KOPT-K1 (cell line): ENCODE measurements around the gene TMEM50A.
"Not testable (repeated sequence)": the region's sequence is repeated elsewhere in the genome, so short reads cannot be mapped to it uniquely, and the experiment has no call there.

ENCODE experiments used
- H3K27ac ChIP-seq: fragments of 200-600 bp; sonication (generic); 2 replicates; pipeline ENCODE4 v1.5.1; 2016; ENCODE audit warnings: antibody characterized with exemption, mild to moderate bottlenecking, low read depth, low read length; ENCODE audit not compliant: poor library complexity, severe bottlenecking
- H3K36me3 ChIP-seq: fragments of 200-600 bp; sonication (generic); 2 replicates; pipeline ENCODE4 v1.5.1; 2017; ENCODE audit warnings: antibody characterized with exemption, mild to moderate bottlenecking, low read length, moderate library complexity; ENCODE audit not compliant: insufficient read depth
- H3K9me3 ChIP-seq: fragments of 200-600 bp; sonication (generic); 2 replicates; pipeline ENCODE4 v1.5.1; 2017; ENCODE audit warnings: antibody characterized with exemption, low read length, mild to moderate bottlenecking; ENCODE audit not compliant: insufficient read depth, poor library complexity, severe bottlenecking

TMEM50A gene

GRCh38 chr1:25338188-25338981, at the start of gene TMEM50A:
Gene TMEM50A, plus strand, starts transcription at chr1:25338334. Its CDS starts 2,153 bp downstream, at chr1:25340487.
- Histone ChIP-seq H3K9me3 (no peaks in the 10 kb centered on the region), H3K27ac (peak within 1 kb of the TSS; percentile 85), H3K36me3 (peaks cover 19% of the 10 kb centered on the region)

GRCh38 chr1:25288573-25289101, 49.5 kb upstream of the TMEM50A start:
- not testable (repeated sequence) for H3K27ac ChIP-seq, H3K36me3 ChIP-seq, H3K9me3 ChIP-seq

- not testable (repeated sequence) for H3K9me3 ChIP-seq, H3K36me3 ChIP-seq, H3K27ac ChIP-seq
Observed at GRCh38 chr1:25290043-25290442, 48.1 kb upstream of the TMEM50A start.

- H3K27ac ChIP-seq, H3K36me3 ChIP-seq, H3K9me3 ChIP-seq: not testable (repeated sequence)
Observed at GRCh38 chr1:25293426-25293825, 44.7 kb upstream of the TMEM50A start.

DNA sequence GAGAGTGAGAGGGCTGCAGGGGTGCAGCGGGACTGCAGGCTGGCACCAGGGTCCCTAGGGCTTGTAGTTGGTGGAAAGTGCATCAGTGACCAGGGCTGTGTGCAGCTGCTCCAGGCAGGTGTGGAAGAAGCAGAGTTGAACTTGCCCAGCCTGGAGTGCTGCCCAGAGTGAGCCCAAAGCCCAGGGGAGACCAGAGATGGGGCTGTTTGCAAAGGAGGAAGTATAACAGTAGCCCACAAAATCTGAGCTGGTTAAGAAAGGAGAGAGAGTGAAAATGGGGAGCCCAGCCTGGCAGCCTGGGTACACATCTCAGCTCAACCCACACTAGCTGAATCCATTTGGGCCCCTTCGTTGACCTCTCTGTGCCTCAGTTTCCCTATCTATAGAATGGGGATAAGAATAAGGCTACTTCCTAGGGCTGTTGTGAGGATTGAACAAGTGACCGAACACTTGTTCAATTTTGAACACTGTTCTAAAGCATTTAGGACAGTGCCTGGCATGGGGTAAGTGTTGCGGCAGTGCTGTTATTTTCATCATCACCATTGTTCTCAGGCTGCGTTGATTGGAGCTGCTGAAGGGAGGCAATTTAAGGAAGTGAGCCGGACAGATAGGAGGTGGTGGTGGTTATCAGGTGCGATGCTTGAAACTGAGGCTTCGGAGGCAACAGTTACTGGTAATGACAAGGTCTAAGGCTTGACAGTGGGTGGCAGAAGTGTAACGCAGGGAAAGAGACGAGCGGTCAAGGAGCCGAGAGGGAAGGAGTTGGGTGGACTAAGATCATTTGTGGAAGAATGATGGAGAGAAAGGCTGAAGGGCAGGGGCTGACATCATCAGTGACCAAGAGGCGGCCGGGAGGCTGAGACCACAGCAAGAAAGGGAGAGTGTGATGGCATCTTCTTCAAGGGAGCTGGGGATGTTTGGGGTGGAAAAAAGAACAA, 43.0 kb upstream of the TMEM50A start:
- H3K36me3 ChIP-seq, H3K27ac ChIP-seq, H3K9me3 ChIP-seq: not testable (repeated sequence)

DNA sequence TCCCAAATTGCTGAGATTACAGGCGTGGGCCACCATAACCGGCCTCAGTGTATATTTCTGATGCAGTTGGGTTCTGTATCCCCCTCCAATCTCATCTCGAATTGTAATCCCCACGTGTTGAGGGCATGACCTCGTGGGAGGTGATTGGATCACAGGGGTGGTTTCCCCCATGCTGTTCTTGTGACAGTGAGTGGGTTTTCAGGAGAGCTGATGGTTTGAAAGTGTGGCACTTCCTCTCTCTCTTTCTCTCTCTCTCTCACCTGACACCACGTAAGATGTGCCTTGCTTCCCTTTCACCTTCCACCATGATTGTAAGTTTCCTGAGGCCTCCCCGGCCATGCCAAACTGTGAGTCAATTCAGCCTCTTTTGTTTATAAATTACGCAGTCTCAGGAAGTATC, 41.6 kb upstream of the TMEM50A start:
- not testable (repeated sequence) for H3K36me3 ChIP-seq, H3K9me3 ChIP-seq, H3K27ac ChIP-seq

GRCh38 chr1:25300729-25301128, 37.4 kb upstream of the TMEM50A start:
- not testable (repeated sequence) for H3K9me3 ChIP-seq, H3K27ac ChIP-seq, H3K36me3 ChIP-seq

DNA sequence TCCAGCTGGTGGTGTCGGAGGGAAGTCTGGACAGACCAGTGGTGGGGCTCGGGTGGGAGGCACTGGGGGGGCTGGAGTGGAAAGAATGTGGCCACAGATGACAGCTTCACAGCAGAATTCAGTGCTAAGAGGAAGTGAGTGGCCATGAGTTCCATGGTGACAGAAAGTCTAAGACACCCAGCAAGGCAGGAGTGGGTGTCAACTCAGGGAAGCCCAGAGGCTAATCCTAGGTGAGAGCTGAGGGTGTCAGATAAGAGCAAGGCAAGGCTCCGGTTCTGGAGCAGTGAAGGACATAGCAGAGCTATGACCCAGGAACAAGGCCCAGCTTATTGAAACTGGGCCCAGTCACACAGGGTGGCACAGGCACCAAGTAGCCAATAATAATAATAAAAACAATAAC, 35.8 kb upstream of the TMEM50A start:
- not testable (repeated sequence) for H3K36me3 ChIP-seq, H3K27ac ChIP-seq, H3K9me3 ChIP-seq

DNA sequence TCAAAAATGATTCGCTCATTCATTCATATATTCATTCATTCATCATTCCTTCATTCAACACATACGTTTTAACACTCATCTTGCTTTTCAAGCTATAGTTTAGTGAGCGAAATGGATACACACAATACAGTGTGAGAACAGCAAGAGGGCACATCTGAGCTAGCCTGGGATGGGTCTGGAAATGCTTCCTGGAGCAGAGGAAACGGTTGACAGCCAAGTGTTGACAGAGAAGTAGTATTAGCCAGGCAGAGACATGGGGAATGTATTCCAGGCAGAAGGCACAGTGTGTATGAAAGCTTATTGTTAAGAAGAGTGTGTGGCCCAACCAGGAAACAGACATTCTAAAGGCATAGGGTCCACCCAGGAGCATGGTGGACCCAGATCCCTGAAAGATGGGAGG, 33.2 kb upstream of the TMEM50A start:
- not testable (repeated sequence) for H3K9me3 ChIP-seq, H3K27ac ChIP-seq, H3K36me3 ChIP-seq

GRCh38 chr1:25308168-25308567, 30.0 kb upstream of the TMEM50A start:
- H3K36me3 ChIP-seq, H3K9me3 ChIP-seq, H3K27ac ChIP-seq: not testable (repeated sequence)

- not testable (repeated sequence) for H3K36me3 ChIP-seq, H3K27ac ChIP-seq, H3K9me3 ChIP-seq
Observed at GRCh38 chr1:25309085-25309484, 29.0 kb upstream of the TMEM50A start.

GRCh38 chr1:25309486-25309885, 28.6 kb upstream of the TMEM50A start:
- H3K9me3 ChIP-seq: not testable (repeated sequence)

GRCh38 chr1:25312806-25313470, 25.2 kb upstream of the TMEM50A start:
- H3K36me3 ChIP-seq, H3K9me3 ChIP-seq, H3K27ac ChIP-seq: not testable (repeated sequence)

More at GRCh38 chr1:25309486-25309885, 28.6 kb upstream of the TMEM50A start:
- H3K36me3 ChIP-seq, H3K27ac ChIP-seq: not testable (repeated sequence)

DNA sequence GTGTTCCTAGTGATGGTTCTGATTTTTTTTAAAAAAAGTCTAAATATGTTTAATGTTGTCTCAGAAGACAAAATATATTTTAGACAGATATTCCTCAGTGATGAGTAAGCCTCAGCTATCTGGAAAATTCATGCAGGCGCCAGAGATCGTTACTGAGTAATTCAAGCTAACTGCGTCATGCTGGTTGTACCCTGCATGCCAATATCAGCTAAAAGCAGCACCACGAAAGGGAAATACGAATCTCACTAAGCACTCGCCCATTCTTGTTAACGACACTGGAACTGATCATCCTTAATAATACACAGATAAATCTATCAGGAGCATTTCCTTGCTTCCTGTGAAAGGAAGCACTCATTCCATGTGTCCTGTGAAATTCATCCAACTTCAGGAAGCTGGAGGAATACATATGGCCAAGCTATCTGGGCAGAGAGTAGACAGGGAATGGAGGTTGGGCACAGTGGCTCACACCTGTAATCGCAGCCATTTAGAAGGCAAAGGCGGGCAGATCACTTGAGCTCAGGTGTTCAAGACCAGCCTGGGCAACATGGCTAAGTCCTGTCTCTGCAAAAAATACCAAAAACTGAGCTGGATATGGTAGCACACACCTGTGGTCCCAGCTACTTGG, 17.7 kb upstream of the TMEM50A start:
- H3K36me3 ChIP-seq, H3K9me3 ChIP-seq, H3K27ac ChIP-seq: not testable (repeated sequence)

GRCh38 chr1:25322127-25322526, 16.0 kb upstream of the TMEM50A start:
- not testable (repeated sequence) for H3K36me3 ChIP-seq, H3K27ac ChIP-seq, H3K9me3 ChIP-seq
